ENCODE data around the gene ARL10.

Gene ARL10

GRCh38 chr5:176339304-176339703 lies 26.0 kb upstream of the ARL10 start:
- TF ChIP-seq CTCF (IDR thresholded peaks at IDR 0.05; ENCODE audit: borderline replicate concordance, insufficient read depth, low read depth, low read length): no peak
- no peak overlapping the region for H3K4me3 ChIP-seq (ENCODE audit: low read depth, low read length)

- no peak for TF ChIP-seq CTCF (IDR thresholded peaks at IDR 0.05; ENCODE audit: borderline replicate concordance, insufficient read depth, low read depth, low read length)
- no peak overlapping the region for H3K4me3 ChIP-seq (ENCODE audit: low read depth, low read length)
Measured at GRCh38 chr5:176341325-176342157, 23.7 kb upstream of the ARL10 start.

GRCh38 chr5:176342158-176342483 lies 23.2 kb upstream of the ARL10 start:
- no peak for TF ChIP-seq CTCF (IDR thresholded peaks at IDR 0.05; ENCODE audit: borderline replicate concordance, insufficient read depth, low read depth, low read length)
- H3K4me3 ChIP-seq (ENCODE audit: low read depth, low read length): no peak overlapping the region

- no peak overlapping the region for H3K4me3 ChIP-seq (ENCODE audit: low read depth, low read length)
- no peak for TF ChIP-seq CTCF (IDR thresholded peaks at IDR 0.05; ENCODE audit: borderline replicate concordance, insufficient read depth, low read depth, low read length)
Measured at GRCh38 chr5:176342766-176343458, 22.4 kb upstream of the ARL10 start.

- no peak for TF ChIP-seq CTCF (IDR thresholded peaks at IDR 0.05; ENCODE audit: borderline replicate concordance, insufficient read depth, low read depth, low read length)
- H3K4me3 ChIP-seq (ENCODE audit: low read depth, low read length): no peak overlapping the region
Measured at GRCh38 chr5:176350416-176350815, 14.9 kb upstream of the ARL10 start.

- no peak for TF ChIP-seq CTCF (IDR thresholded peaks at IDR 0.05; ENCODE audit: borderline replicate concordance, insufficient read depth, low read depth, low read length)
- H3K4me3 ChIP-seq (ENCODE audit: low read depth, low read length): no peak overlapping the region
Measured at GRCh38 chr5:176352116-176352878, 13.0 kb upstream of the ARL10 start.

All from GM12875 (cell line).